IPS-18c (cell line): ENCODE results near the gene SPCS3.

ENCODE experiments used
- H3K4me3 ChIP-seq: 2 replicates; pipeline ENCODE4 v1.7.0; 2013; ENCODE audit warnings: low read depth, mild to moderate bottlenecking, low read length, moderate library complexity; ENCODE audit not compliant: insufficient read depth
- H3K9me3 ChIP-seq: one replicate; pipeline ENCODE4 v1.6.1; 2013; ENCODE audit warnings: mild to moderate bottlenecking, low read length, moderate library complexity; ENCODE audit not compliant: control insufficient read depth, insufficient read depth

SPCS3 gene

DNA sequence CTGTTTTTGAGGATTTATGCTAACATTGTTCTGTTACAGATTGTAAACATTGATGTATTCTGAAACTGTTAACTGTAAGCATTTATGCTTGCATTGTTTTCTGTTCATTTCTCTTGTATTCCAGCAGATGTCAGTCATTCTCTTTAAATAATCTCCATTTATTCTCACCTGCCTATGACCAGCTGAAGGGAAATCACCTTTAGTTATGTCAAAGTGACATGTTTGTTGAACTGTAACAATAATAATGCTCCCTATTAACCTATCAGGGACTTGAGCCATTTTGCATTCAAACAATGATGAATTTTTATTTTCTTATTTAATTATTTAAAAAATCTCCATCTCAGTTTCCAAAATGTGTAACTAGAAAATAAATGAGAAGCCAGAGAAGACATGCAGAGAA, 58.0 kb downstream of the SPCS3 start:
- no peaks in the 10 kb centered on the region for H3K9me3 ChIP-seq
- no peak overlapping the region for H3K4me3 ChIP-seq

- H3K9me3 ChIP-seq: no peaks in the 10 kb centered on the region
- H3K4me3 ChIP-seq: no peak overlapping the region
Observed at GRCh38 chr4:176380352-176381157, 60.8 kb downstream of the SPCS3 start.
